ENCODE measurements around the gene RWDD2A.

Gene RWDD2A

DNA sequence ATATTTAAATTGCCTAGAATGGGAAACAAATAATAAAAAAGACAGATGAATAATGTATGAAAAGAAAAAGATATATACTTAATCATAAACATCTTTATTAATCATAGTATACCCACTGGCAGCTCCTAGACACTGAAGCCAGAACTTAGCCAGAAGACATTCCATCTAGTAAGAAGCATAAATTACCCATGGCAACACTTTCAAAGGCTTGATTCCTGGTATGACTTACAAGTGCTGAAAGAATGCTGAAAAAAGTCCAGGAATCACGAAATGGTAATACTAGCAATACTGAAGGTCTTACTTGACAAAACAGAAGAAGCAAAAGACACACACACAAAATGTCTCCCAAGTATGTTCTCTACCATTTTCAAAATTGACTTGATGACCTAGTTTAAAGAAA is 38.0 kb downstream of the RWDD2A start:
- TF ChIP-seq, protein P1, sequence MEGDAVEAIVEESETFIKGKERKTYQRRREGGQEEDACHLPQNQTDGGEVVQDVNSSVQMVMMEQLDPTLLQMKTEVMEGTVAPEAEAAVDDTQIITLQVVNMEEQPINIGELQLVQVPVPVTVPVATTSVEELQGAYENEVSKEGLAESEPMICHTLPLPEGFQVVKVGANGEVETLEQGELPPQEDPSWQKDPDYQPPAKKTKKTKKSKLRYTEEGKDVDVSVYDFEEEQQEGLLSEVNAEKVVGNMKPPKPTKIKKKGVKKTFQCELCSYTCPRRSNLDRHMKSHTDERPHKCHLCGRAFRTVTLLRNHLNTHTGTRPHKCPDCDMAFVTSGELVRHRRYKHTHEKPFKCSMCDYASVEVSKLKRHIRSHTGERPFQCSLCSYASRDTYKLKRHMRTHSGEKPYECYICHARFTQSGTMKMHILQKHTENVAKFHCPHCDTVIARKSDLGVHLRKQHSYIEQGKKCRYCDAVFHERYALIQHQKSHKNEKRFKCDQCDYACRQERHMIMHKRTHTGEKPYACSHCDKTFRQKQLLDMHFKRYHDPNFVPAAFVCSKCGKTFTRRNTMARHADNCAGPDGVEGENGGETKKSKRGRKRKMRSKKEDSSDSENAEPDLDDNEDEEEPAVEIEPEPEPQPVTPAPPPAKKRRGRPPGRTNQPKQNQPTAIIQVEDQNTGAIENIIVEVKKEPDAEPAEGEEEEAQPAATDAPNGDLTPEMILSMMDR (IDR thresholded peaks at IDR 0.05; ENCODE audit: insufficient read depth, low read length, poor library complexity, severe bottlenecking): no peak
- TF ChIP-seq EZH2phosphoT487 (conservative IDR thresholded peaks at IDR 0.05; ENCODE audit: low read length): no peak
- Histone ChIP-seq H3K36me3 (ENCODE audit: low read length) (no peaks in the 10 kb centered on the region), H3K27me3 (ENCODE audit: low read length) (no peaks in the 10 kb centered on the region), H3K9me3 (ENCODE audit: insufficient read depth, low read length) (no peaks in the 10 kb centered on the region), H3K9me2 (replicated peaks; ENCODE audit: insufficient read depth, low read length) (no peaks in the 10 kb centered on the region), H3K4me2 (ENCODE audit: low read depth, low read length, poor library complexity, severe bottlenecking) (no peak overlapping the region), H3K79me2 (ENCODE audit: insufficient read depth, low read length) (no peaks in the 10 kb centered on the region), H3F3A (ENCODE audit: insufficient read depth) (no peaks in the 10 kb centered on the region), H3K4me3 (ENCODE audit: insufficient read depth, low read length, poor library complexity, severe bottlenecking) (no peak overlapping the region), H3K27ac (ENCODE audit: low read depth, low read length) (no peak overlapping the region), H4K20me1 (ENCODE audit: low read depth, low read length) (no peaks in the 10 kb centered on the region), H3K9ac (ENCODE audit: low read length) (no peak overlapping the region), H2AFZ (ENCODE audit: low read depth, low read length, severe bottlenecking) (no peak overlapping the region)

- H4K20me1 ChIP-seq (ENCODE audit: low read depth, low read length): no peaks in the 10 kb centered on the region
- H3F3A ChIP-seq (ENCODE audit: insufficient read depth): no peaks in the 10 kb centered on the region
- no peak overlapping the region for H3K4me3 ChIP-seq (ENCODE audit: insufficient read depth, low read length, poor library complexity, severe bottlenecking)
- H3K27ac ChIP-seq (ENCODE audit: low read depth, low read length): no peak overlapping the region
- no peak for TF ChIP-seq EZH2phosphoT487 (conservative IDR thresholded peaks at IDR 0.05; ENCODE audit: low read length)
- TF ChIP-seq, protein P1 (IDR thresholded peaks at IDR 0.05; ENCODE audit: insufficient read depth, low read length, poor library complexity, severe bottlenecking): no peak
- no peak overlapping the region for H2AFZ ChIP-seq (ENCODE audit: low read depth, low read length, severe bottlenecking)
- no peaks in the 10 kb centered on the region for H3K27me3 ChIP-seq (ENCODE audit: low read length)
- H3K9me3 ChIP-seq (ENCODE audit: insufficient read depth, low read length): no peaks in the 10 kb centered on the region
- H3K9ac ChIP-seq (ENCODE audit: low read length): no peak overlapping the region
- no peaks in the 10 kb centered on the region for H3K79me2 ChIP-seq (ENCODE audit: insufficient read depth, low read length)
- H3K4me2 ChIP-seq (ENCODE audit: low read depth, low read length, poor library complexity, severe bottlenecking): no peak overlapping the region
- H3K36me3 ChIP-seq (ENCODE audit: low read length): no peaks in the 10 kb centered on the region
- H3K9me2 ChIP-seq (replicated peaks; ENCODE audit: insufficient read depth, low read length): no peaks in the 10 kb centered on the region
These were observed 54.3 kb downstream of the RWDD2A start for GRCh38 chr6:83247471-83247870.

Measured in SU-DHL-6 (cell line).